Measurements from ENCODE around the gene MCAT.

MCAT gene

DNA sequence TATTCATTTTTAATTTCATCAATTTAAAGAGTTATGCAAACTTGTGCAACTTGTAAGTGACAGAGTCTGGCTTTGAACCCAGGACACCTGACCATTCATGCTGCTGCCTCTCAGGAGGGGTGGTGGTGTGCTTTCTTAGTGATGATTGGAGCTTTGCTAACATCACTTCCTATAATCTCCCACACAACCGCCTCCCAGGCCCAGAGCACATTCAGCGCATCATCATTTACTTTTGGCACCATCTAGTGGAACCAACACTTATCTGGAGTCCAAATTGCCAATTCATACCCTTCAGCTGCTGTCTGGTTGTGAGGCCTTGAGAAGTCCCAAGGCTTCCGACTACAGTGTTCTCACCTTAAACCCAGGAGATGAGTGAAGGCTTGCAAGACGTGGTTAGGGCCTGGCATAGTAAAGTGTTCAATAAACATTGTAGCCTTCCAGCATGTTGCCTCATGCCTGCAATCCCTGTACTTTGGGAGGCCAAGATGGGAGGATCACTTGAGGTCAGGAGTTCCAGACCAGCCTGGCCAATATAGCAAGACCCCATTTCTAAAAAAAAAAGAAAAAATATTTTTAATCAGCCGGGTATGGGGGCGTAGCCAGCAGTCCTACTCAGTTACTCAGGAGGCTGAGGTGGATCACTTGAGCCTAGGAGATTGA lies 52.9 kb downstream of the MCAT start:
- H3K4me3 ChIP-seq (ENCODE audit: low read length), result no peak overlapping the region
- TF ChIP-seq ZNF274 (IDR thresholded peaks at IDR 0.05; ENCODE audit: low read depth, low read length), result no peak

DNA sequence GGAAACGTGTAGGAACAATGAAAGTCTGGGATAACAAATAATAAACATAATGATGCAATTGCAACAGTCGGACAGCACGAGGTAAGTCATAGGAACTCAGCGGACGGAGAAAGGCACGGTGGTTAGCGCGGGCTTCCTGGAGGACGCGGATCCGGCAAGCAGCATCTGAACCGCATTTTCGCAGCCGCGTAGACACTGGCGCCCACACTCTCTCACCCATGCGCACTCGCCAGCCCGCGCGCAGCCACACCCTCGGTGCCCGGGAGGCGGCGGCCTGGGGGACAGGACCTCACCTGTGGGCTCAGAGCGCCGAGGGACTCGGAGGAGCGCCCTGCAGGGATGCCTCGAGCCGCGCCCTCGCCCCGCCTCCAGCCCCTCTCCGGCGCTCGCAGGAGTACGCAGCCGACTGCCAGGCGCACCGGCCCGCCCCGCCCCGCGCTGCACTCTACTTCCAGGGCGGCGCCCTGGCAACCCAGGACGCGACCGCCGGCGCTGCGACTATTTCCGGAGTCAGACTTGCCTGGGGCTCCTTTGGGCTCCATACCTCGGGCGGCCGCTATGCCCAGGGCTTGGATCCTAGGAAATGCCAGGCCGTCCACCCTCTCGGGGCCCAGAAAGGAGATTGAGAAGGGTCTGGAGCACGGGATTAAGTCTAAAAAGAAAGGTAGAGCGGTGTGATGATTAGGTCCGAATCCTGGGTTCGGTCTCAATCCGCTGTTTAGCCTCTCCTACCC lies 54.0 kb downstream of the MCAT start, which contains the start of gene TTLL1:
Gene TTLL1 (minus strand): TSS at position 408 of the 734 bp plus-strand sequence. CDS start 13,805 bp downstream, outside the sequence.
- TF ChIP-seq ZNF274 (IDR thresholded peaks at IDR 0.05; ENCODE audit: low read depth, low read length), result no peak
- peak within 1 kb of the TSS; percentile 74 for H3K4me3 ChIP-seq (ENCODE audit: low read length)

DNA sequence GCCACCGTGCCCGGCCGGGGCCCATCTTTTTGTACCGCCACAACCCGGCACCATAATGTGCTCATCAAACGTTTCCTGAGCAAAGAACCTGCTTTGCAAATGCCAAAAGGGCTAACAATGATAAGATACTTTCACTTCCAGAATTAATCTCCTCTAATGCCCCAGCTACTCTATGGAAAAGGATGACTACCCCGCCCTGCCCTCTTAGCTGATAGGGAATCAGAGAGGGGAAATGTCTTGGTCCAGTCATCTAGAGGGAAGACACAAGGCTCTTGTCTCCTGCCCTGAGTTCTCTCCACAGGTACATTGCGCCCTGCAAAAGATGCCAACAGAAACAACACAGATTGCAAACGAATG lies 54.6 kb downstream of the MCAT start:
- H3K4me3 ChIP-seq (ENCODE audit: low read length), result peak overlapping the region; percentile 74
- TF ChIP-seq ZNF274 (IDR thresholded peaks at IDR 0.05; ENCODE audit: low read depth, low read length), result no peak

DNA sequence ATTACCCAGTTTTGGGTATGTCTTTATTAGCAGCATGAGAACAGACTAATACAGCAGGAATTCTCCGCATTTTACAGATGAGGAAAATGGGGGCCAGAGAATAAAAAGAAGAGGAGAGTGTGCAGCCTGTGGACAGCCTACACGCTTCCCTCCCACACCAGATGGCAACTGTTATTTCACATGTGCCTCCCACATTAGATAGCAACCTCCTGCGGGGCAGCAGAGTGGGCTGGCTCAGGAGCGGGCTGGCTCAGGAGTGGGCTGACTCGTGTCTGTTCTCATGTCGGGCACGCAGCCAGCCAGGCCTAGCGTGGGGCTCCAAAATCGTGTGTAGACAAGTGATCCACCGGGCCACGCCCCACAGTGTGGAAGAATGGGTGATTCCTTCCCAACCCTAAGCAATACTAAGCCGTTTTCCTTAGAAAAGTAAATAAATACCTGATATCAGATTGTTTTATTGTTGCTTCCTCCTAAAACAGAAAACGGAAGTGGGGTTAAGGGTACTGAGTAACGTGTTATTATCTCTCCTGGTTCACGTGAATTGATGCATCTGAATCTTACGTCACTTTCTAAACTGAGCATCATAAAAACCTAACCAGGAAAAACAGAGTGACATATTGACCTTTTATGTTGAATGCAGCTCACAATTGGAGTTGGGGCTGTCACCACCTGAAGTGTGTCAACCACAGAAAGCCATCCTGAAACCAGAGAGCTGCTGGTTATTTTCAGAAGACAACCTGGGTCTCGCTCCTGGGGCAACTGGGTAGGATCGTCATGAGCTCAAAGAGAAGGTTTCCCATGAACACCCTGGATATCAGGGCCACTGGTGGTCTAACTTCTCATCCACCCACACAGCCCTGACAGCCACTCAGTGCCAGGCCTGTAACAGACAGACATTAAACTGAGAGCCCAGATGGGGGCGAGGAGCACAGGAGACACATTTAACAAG lies 57.3 kb downstream of the MCAT start:
- no peak for TF ChIP-seq ZNF274 (IDR thresholded peaks at IDR 0.05; ENCODE audit: low read depth, low read length)
- H3K4me3 ChIP-seq (ENCODE audit: low read length), result no peak overlapping the region

Data from GM08714 (cell line).